HG02610 (cell line): Measurements from ENCODE around the gene HS3ST4.
"Not testable (repeated sequence)": the region's sequence is repeated elsewhere in the genome, so short reads cannot be mapped to it uniquely, and the experiment has no call there.

Experiments used
- ATAC-seq: cut with Tn5 transposase; IDR thresholded peaks from one replicate; pipeline ENCODE4 v1.9.1; 2021; ENCODE audit warnings: mild to moderate bottlenecking, moderate library complexity; ENCODE audit not compliant: unreplicated experiment

HS3ST4 gene

DNA sequence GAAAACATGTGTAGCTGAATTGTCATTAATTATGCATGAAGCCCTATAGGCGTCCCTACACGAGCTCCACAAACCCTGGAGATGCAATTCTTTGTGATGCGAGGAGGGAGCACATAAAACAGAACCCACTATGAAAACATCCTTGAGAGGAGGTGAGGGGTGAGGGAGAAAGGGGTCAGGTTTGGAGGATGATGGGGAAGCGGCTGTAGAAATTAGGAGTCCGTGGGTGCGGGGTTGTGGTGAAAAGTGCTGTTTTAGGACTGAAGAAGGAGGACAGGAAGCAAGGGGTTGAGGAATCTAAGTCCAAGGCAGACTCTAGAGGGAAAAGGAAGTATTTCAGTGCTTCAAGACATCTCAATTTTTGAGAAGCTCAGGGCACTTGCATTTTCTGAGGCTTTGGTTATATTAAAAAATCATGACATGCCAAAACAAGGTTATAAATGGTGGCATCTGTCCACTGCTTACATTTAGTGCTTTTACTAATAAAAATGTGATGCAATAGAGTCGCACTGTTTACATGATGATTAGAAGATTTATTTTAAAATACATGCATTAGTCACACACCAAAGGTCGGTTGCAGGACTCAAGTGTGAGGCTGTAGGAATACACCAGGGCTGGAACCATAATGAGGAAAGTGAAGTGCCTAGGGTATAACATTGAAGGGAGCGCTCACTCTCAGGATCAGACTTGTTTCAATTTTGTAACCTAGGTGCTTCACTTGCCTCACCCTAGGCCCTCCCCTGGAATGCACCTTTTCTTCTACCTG, 379.5 kb downstream of the HS3ST4 start:
- no peak for ATAC-seq

DNA sequence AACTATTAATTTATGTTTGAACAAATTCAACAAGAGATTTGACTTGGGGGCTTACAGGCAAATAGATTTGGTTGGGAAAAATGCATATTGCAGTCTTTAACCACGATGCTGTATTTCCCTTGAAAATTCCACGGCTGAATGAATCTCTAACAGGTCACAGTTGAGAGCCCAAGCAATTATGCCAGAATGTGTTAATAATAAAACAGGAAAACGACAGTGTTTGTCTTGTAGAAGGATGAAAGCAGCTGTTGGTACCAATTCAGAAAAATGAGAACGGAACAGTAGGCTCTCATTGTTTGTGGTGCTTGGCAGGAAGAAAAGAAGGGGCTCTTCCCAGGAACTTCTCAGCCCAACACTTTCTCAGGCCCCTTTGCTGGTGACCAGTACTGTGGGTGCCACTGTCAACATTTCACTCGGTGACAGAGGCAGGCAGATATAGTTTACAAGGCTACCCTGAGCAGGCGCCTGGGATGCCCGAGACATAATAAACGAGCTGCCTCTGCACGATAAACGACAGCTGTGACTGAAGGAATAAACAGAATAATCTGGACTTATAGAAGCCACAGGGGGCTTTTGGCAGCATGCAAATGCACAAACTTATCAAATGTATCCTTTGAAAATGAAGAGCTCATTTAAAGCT, 387.1 kb downstream of the HS3ST4 start:
- ATAC-seq = no peak

DNA sequence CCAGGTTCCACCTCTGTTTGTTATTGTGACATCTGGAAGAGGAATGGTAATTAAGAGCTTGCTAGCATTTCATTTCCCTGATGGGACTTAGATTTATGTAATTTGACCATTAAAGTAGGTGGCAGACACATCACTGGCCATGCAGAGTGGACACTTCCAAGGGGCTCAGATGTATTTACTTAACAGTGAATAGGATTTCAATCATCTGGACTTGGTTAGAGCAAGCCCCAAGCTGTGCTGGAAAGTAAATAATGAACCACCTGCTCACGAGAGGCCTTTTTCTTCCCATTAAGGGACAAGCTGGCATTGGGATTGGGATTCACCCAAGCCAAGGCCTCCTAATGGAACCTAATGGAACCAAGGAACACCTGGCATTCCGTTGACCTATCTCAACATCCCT, 395.3 kb downstream of the HS3ST4 start:
- no peak for ATAC-seq

DNA sequence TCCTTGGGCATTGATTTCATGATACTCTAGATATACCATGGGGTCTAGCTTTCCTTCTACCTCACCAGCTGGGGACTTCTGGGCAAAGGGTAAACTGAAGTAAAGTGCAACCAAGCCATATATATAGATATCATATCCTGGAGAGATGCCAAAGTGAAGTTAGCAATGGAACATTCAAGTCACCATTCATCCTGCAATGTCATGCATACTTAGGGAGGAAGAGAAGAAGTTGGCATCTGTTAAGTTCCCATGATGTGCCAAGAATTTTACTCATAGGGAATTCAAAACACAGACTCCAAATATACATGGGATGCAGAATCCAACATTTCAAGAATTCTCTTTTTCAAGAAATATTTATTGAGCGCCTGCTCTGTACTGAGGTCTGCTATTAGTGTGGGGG, 399.8 kb downstream of the HS3ST4 start:
- ATAC-seq = no peak

DNA sequence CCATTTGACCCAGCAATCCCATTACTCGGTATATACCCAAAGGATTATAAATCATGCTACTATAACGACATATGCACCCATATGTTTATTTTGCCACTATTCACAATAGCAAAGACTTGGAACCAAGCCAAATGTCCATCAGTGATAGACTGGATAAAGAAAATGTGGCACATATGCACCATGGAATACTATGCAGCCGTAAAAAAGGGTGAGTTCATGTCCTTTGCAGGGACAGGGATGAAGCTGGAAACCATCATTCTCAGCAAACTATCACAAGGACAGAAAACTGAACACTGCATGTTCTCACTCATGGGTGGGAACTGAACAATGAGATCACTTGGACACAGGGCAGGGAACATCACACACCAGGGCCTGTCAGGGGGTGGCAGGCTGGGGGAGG, 406.4 kb downstream of the HS3ST4 start:
- ATAC-seq = not testable (repeated sequence)

DNA sequence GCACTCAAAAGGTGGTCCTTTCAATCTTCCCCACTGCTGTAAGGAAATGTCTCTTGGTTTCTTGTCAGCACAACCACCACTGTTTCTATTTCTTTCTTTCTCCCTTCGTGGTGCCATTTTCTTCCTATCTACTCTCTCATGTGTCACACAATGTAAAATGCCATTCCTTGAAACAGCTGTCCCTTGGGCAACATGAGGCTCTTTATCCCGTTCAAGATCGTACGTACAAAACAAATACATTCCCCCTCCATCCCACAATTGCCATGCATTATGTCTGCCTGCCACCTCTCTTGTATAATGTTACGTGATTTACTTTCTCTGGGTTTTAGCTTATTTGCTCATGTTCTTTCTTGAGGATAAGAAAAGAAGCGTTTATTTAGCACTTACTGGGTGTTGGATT, 410.6 kb downstream of the HS3ST4 start:
- no peak for ATAC-seq

DNA sequence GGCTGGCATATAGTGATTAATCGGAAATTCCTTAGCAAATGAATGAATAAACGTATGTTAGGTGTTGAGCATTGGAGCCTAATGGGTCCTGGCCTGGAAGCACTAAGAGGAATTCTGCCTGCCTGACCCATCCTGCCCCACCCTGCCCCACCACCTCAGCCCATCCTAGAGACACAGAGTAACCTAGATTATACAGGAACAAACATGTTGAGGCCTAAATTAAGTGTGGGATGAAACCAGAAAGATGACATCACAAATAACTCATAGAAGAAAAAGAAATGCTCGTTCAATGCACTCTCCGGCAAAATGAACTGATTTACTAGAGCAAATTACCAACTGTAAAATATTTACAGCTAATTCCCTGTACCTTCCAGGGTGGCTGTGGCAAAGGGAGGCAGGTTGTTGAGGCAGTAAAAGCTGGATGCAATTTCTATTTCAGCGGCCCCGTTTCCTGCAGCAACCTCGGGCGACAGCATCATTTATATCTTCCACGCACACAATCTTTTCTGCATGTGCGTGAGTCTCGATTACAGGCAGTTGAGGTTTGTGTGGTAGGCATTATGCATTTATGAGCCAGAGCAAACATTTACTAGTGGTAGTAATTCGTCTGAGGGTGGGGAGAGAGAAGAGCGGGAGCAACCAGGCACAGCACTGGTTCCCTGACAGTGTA, 417.2 kb downstream of the HS3ST4 start:
- ATAC-seq = no peak

DNA sequence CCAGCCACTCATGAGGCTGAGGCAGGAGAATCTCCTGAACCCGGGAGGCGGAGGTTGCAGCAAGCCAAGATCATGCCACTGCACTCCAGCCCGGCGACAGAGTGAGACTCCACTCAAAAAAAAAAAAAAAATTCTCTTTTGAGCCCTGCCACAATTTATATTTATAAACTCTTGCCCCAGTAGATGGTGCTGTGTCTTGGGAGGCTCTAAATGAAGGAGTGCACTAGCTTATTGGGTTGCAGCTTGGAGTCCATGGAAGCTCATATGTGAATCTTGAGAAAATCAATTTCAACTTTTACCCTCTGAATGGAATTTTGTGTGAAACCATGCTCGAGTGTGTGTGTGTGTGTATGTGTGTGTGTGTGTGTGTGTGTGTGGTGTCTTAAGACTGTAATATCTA, 420.1 kb downstream of the HS3ST4 start:
- no peak for ATAC-seq

DNA sequence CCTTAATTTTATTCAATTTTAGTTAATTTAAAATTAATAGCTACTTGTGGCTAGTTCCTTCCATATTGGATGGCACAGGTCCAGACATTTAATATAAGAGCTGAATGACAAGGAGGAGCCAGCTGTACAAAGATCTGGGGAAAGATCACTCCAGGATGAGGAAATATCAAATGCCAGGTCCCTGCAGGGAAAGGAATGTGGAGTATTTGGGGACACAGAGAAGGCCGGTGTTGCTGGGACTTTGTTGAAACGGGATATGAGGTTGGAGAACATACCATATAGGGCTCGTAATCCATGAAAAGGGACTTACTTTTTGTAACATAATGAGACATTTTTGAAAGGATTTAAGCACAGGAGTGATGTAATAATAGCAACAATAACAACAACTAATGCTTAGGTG, 426.8 kb downstream of the HS3ST4 start:
- no peak for ATAC-seq

DNA sequence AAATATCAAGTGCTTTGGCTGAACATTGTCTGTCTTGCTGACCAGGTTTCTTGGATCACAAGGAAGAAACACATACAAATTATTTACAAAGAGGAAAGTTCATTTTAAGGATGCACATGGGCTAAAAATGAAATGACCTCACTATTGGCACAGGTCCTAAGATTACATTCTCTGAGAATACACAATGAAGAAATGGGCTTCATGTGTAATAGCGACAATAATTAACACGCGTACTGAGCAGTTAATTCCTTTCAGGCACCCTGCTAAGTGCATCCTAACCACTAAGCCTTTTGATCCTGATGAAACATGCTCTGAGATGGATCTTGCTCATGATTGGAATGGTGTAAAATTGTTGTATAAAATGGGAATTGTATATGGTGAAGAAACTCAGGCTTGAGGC, 429.0 kb downstream of the HS3ST4 start:
- ATAC-seq = no peak

DNA sequence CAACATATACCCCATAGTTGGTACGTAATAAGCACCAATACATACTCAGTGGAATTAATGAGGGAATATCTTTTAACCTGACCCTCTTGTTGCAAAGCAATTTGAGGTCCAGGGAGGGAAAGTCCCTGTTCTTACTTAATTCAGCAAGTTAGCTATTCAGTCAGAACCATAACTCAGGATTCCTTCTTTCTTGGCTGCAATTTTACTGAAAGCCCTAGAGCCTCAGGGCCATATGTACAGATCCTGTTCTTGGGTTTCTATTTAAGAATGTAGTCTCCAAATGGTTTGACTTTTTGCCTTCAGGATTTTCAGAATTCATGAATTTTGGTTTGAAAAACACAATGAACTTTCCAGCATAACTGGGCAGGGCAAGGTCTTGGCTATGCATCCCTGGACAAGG, 436.5 kb downstream of the HS3ST4 start:
- ATAC-seq = no peak

DNA sequence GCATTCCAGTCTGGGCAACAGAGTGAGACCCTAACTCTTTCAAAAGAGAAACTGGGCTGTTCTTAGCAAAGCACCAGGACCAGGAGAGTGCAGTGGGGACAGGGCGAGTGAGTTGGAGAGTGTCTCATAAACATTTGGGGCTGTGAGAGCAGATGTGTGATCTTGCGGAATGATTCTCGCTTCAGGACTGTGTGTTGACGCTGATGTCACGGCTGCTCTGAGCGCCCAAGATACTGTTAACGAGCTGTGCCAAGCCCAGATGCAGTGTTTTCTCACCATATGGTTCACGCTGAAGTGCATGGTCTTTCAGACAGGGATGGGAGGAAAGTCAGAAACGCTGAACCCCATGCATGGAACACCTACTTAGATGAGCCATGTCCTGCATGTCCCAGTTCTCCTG, 438.2 kb downstream of the HS3ST4 start:
- ATAC-seq = no peak

DNA sequence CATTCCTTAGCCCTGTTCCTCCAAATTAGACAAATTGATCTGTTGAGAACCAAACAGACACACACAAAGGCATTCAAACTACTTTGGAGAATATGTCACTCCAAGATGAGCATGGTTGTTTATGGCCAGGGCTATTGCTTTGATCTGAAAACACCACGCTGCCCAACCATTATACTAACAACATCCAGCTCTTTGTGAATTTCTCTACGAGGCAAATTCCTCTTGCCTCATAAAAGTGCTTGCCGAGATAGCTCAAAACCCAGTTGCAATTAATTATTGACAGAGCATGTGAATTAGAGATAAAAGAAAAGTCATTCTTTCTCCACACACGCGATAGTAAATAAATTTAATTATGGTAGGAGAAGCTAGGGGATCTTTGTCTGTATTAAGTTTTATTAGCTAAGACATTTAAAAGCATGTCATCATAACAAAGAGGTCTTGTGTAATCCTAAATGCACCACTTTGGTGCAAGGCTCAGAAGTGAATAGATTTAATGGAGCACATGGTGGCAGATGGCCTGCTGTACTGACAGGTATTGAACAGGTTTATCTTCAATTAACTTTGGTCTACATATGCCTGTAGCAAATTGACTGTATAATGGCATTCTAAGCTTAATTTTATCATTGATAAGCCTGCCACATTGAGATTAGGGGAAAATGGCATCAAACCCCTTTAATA, 441.8 kb downstream of the HS3ST4 start:
- ATAC-seq = no peak

DNA sequence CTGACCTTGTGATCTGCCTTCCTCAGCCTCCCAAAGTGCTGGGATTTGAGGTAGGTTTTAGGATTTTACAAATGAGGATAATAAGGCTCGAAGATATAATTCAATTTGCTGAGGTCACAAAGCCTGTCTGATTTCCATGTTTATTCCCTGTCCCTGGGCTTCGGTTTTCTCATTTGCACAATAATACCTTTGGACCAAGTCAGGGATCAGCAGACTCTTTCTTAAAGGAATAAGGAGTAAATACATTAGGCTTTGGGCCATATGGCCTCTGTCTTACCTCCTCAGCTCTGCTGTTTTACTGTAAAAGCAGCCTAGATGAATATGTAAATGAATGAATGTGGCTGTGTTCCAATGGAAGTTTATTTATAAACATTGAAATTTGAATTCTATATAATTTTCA, 442.8 kb downstream of the HS3ST4 start:
- ATAC-seq = no peak

DNA sequence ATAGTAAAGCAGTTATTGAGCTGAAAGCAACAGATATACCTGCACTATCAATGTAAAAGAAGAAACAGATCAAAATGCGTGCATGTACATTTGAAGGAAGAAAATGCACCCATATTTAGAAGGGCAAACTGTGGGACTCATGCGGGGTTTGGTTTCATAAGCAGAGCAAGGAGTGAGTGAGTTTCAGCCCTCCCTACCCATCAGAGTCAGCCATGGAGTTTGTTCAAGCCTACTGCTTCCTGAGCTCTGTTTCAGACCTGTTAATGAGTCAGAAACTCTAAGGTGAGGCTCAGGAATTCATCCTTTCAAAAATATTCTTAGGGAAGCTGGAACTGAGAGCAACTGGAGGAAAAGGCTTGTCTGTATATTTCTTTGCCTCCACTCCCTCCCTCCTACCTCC, 446.2 kb downstream of the HS3ST4 start:
- ATAC-seq = no peak

DNA sequence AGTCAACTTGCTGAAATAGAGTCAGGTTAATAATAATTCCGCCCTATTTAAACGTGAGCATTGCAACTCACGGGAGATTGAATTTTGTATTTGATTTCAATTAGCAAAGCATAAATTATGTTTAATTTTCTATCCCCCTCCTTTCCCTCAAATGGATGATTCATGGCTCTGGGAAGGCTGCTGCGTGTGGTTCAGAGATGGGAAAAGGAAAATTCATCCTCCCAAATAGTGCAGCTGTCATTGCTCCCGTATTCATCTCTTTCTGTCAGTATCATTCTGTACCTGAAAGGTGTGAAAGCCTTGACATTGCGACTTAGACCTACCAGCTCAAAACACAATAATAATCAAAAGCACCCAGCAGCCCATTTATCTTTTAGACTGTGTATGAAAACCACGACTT, 447.3 kb downstream of the HS3ST4 start:
- no peak for ATAC-seq

DNA sequence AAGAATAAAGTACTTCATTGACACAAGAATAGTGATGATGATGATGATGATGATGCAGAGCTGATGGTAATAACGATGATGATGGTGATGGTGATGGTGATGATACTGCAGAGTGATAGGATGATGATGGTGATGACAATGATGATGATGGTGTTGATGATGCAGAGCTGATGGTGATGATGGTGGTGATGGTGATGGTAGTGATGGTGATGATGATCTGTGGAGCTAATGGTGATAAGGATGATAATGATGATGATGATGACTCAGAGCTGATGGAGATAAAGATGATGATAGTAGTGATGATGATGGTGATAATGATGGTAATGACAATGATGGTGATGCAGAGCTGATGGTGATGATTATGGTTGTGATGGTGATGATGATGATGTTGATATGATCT, 448.1 kb downstream of the HS3ST4 start:
- ATAC-seq = no peak

DNA sequence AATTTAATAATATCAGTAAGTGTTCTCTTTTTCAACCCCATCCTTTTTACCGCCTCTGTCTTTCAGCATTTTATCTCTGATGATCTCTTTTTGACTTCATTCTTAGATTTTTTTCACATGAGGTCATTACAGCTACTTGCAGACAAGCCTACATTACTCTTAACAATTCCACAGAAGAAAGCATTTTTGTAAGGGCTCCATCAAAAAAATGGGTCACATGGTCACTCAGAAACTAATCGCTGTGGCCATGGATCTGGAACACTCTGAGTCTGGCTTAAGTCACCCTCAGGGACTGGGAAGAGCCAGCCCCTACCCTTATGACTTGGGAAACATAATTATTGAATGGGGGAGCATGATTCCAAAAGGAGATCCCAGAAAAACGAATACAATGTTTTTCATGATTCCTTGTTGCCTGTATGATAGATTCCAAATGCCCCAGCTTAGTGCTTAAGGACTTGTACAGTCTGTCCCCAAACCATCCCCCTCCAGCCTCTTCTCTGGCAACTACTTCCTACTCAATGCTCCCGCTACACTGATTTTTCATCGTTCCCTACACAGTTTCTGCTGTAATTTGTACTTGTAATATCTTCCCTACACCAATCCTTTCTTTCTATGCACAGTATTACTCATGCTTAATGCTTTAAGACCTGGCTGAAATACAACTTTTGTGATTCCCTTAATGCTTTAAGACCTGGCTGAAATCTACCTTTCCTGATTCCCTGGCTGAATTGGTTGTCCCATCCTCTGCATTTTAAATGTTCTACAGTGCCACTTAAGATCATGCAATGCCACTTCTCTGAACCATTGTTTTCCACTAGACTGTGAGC, 457.8 kb downstream of the HS3ST4 start:
- ATAC-seq = no peak

DNA sequence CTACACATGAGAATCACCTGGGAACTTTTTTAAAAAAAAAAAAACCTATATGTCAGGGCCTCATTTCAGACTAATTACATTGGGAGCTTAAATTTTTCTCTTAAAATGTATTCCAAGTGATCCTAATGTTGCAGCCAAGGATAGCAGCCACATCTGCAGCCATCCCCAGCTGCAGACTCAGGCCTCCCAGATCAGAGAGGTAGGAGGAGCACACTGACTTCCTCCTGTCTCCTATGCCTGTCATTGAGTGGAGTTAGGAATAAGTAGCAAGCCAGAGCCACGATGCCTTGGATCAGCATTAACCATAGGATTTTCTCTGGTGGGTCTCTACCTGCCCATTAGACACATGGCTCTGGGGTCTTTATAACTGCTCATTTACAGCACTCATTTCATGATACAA, 463.5 kb downstream of the HS3ST4 start:
- no peak for ATAC-seq

DNA sequence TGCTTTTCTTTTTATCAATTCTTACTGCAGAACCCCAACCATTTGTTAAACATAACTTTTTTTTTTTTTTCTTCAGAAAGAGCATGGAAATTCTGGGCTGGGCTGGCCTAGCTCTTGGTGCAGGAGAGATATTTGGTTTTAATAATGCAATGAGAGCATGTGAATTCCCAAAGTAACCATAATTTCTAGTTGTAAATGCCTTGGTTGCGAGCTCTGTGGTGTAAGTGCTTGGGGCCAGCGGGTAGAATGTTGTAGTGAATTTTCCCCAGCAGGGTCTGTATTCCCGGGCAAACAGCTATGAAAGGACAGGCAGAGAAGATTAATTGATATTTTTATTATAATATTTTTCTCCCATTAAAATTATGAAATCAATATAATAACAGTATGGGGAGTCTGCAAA, 465.6 kb downstream of the HS3ST4 start:
- ATAC-seq = no peak
